HL-60 (cell line): ENCODE results near the gene SLFN12.

Experiments
- CTCF ChIP-seq: IDR thresholded peaks from one replicate; pipeline ENCODE4 v1.5.1; 2011; ENCODE audit warnings: low read length, control low read depth, inconsistent platforms; ENCODE audit not compliant: insufficient read depth
- GABPA ChIP-seq: IDR thresholded peaks from 2 replicates; pipeline ENCODE4 v1.6.1; 2012; ENCODE audit warnings: low read depth
- POLR2AphosphoS5 ChIP-seq: IDR thresholded peaks from 2 replicates; pipeline ENCODE4 v1.6.1; 2012; ENCODE audit warnings: low read depth
- REST ChIP-seq: IDR thresholded peaks from 2 replicates; pipeline ENCODE4 v1.6.1; 2012; ENCODE audit warnings: low read depth; ENCODE audit not compliant: insufficient replicate concordance
- SPI1 ChIP-seq: IDR thresholded peaks from 2 replicates; pipeline ENCODE4 v1.6.1; 2012; ENCODE audit warnings: low read depth, mild to moderate bottlenecking, borderline replicate concordance

- TF ChIP-seq POLR2AphosphoS5 (peak; percentile 97), REST (no peak), CTCF (no peak), SPI1 (no peak), GABPA (no peak)
Measured at GRCh38 chr17:35373534-35373983, 58.7 kb downstream of the SLFN12 start, which contains the start of gene SLFN11.
